K562 (cell line): ENCODE results near the gene PLAAT5.

Experiments used
- CBX5 ChIP-seq: IDR thresholded peaks from 2 replicates; pipeline ENCODE4 v1.6.1; 2014; ENCODE audit warnings: low read depth, borderline replicate concordance
- CHD4 ChIP-seq: fragments of 200-600 bp; sonication (generic); IDR thresholded peaks from 3 replicates; pipeline ENCODE4 v1.6.1; 2012; ENCODE audit warnings: low read depth, mild to moderate bottlenecking, mixed read lengths, low read length, inconsistent platforms; ENCODE audit not compliant: insufficient read depth, insufficient replicate concordance, poor library complexity, severe bottlenecking
- HMG20A ChIP-seq: fragments of 450-650 bp; formaldehyde crosslinking; conservative IDR thresholded peaks from 2 replicates; pipeline ENCODE4 v1.4.0; 2020; ENCODE audit warnings: mild to moderate bottlenecking, mixed read lengths
- PHF8 ChIP-seq: fragments of 200-600 bp; sonication (generic); IDR thresholded peaks from 2 replicates; pipeline ENCODE4 v1.6.1; 2012; ENCODE audit warnings: mixed run types, mild to moderate bottlenecking, inconsistent platforms, low read length, moderate library complexity, borderline replicate concordance
- POLR2AphosphoS5 ChIP-seq: IDR thresholded peaks from 2 replicates; pipeline ENCODE4 v1.6.1; 2011; ENCODE audit warnings: mild to moderate bottlenecking, low read depth, low read length, moderate library complexity; ENCODE audit not compliant: control insufficient read depth, insufficient read depth
- RFX1 ChIP-seq: fragments of 450-650 bp; IDR thresholded peaks from 2 replicates; pipeline ENCODE4 v1.6.1; 2016; ENCODE audit warnings: mild to moderate bottlenecking, moderate library complexity
- SREBF1 ChIP-seq: fragments of 150-350 bp; IDR thresholded peaks from 2 replicates; pipeline ENCODE4 v1.6.1; 2014; ENCODE audit warnings: antibody characterized with exemption, low read depth, low read length, borderline replicate concordance
- ZFP30 ChIP-seq: fragments of 250-450 bp; sonication (Bioruptor Pico); IDR thresholded peaks from 2 replicates; pipeline ENCODE4 v1.8.0; 2022; ENCODE audit warnings: moderate library complexity, mild to moderate bottlenecking, inconsistent platforms, borderline replicate concordance
- ZNF121 ChIP-seq: sonication (generic); formaldehyde crosslinking; conservative IDR thresholded peaks from 2 replicates; pipeline ENCODE4 v1.8.0; 2022; ENCODE audit warnings: missing genetic modification reagents
- ZNF431 ChIP-seq: sonication (generic); formaldehyde crosslinking; IDR thresholded peaks from 2 replicates; pipeline ENCODE4 v1.8.0; 2022; ENCODE audit warnings: mild to moderate bottlenecking, missing genetic modification reagents
- ZNF644 ChIP-seq: fragments of 200-800 bp; sonication (Bioruptor generic); IDR thresholded peaks from 2 replicates; pipeline ENCODE4 v1.6.1; 2016; ENCODE audit warnings: low read depth, missing genetic modification characterization, missing compliant biosample characterization
- TF ChIP-seq, protein P1 (sequence below), 2 experiments: fragments of 450-650 bp; formaldehyde crosslinking in 1 of 2; IDR thresholded peaks; 2 replicates each; pipeline versions ENCODE4 v1.4.0 to v1.6.1; 2014 to 2020; ENCODE audit warnings: mild to moderate bottlenecking in 2 of 2, borderline replicate concordance in 1 of 2, low read depth in 1 of 2

GRCh38 chr11:63478896-63479295 lies 12.1 kb downstream of the PLAAT5 start:
- no peak for TF ChIP-seq RFX1
- TF ChIP-seq, protein P1, sequence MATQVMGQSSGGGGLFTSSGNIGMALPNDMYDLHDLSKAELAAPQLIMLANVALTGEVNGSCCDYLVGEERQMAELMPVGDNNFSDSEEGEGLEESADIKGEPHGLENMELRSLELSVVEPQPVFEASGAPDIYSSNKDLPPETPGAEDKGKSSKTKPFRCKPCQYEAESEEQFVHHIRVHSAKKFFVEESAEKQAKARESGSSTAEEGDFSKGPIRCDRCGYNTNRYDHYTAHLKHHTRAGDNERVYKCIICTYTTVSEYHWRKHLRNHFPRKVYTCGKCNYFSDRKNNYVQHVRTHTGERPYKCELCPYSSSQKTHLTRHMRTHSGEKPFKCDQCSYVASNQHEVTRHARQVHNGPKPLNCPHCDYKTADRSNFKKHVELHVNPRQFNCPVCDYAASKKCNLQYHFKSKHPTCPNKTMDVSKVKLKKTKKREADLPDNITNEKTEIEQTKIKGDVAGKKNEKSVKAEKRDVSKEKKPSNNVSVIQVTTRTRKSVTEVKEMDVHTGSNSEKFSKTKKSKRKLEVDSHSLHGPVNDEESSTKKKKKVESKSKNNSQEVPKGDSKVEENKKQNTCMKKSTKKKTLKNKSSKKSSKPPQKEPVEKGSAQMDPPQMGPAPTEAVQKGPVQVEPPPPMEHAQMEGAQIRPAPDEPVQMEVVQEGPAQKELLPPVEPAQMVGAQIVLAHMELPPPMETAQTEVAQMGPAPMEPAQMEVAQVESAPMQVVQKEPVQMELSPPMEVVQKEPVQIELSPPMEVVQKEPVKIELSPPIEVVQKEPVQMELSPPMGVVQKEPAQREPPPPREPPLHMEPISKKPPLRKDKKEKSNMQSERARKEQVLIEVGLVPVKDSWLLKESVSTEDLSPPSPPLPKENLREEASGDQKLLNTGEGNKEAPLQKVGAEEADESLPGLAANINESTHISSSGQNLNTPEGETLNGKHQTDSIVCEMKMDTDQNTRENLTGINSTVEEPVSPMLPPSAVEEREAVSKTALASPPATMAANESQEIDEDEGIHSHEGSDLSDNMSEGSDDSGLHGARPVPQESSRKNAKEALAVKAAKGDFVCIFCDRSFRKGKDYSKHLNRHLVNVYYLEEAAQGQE (IDR thresholded peaks at IDR 0.05; ENCODE audit: borderline replicate concordance) = peak; percentile 95
- TF ChIP-seq, protein P1 (CRISPR knock-in tag; IDR thresholded peaks at IDR 0.05; ENCODE audit: low read depth) = no peak
- no peak for TF ChIP-seq ZNF644 (tag)
- no peak for TF ChIP-seq ZFP30
- TF ChIP-seq ZNF121 = no peak
- no peak for TF ChIP-seq SREBF1
- no peak for TF ChIP-seq CHD4
- TF ChIP-seq HMG20A (CRISPR knock-in tag) = no peak
- no peak for TF ChIP-seq CBX5
- TF ChIP-seq ZNF431 (CRISPR knock-in tag) = no peak
- TF ChIP-seq POLR2AphosphoS5 = no peak
- no peak for TF ChIP-seq PHF8
